Caco-2 (cell line): ENCODE results near the gene CFAP157. TPM values are rescaled to one million over a fixed set of nuclear protein-coding genes. Genes with fewer than 3 reads are reported as not detected.
A peak's percentile ranks its signal among the peaks of the same experiment; 100 is the strongest.

ENCODE experiments used
- BruUV-seq: library from RNA; stranded (reverse); fragments of 400-500 nt; replicated peaks from 2 replicates; lab custom pipeline; 2021; lab: Mats Ljungman, UMichigan
- CTCF ChIA-PET: fragments of 300-600 bp; sonication (Branson Sonifier 250); formaldehyde crosslinking; loops from one replicate; lab custom pipeline; 2022; ENCODE audit warnings: antibody characterized with exemption; lab: Charles Lee
- POLR2A ChIA-PET: fragments of 300-600 bp; sonication (Branson Sonifier 250); formaldehyde crosslinking; loops from one replicate; lab custom pipeline; 2022; ENCODE audit warnings: antibody characterized with exemption; lab: Charles Lee
- DNase-seq, 2 experiments: peaks; one replicate each; pipeline versions ENCODE4 v3.0.0 to v3.0.0-alpha.2; 2020 to 2022
- H3K27me3 ChIP-seq: replicated peaks from 2 replicates; pipeline ENCODE4 v1.6.0; 2011; ENCODE audit warnings: low read length; ENCODE audit not compliant: control insufficient read depth, insufficient read depth
- H3K36me3 ChIP-seq: 2 replicates; pipeline ENCODE4 v1.5.1; 2011; ENCODE audit warnings: low read length; ENCODE audit not compliant: control insufficient read depth, insufficient read depth
- H3K4me1 ChIP-seq: fragments of 250-450 bp; sonication (Bioruptor Pico); 2 replicates; pipeline ENCODE4 v1.5.1; 2020; ENCODE audit warnings: mild to moderate bottlenecking
- H3K4me3 ChIP-seq: 2 replicates; pipeline ENCODE4 v1.5.1; 2011; ENCODE audit warnings: low read depth, mild to moderate bottlenecking, control low read depth, low read length
- H3K9me3 ChIP-seq: fragments of 250-450 bp; sonication (Bioruptor Pico); 2 replicates; pipeline ENCODE4 v1.5.1; 2020; ENCODE audit warnings: mild to moderate bottlenecking, moderate library complexity
- H3K27ac Mint-ChIP-seq: one replicate; pipeline ENCODE4 v1.8.0; 2022; ENCODE audit warnings: mixed read lengths; ENCODE audit not compliant: unreplicated experiment
- H3K27me3 Mint-ChIP-seq: one replicate; pipeline ENCODE4 v1.8.0; 2022; ENCODE audit warnings: mixed read lengths; ENCODE audit not compliant: insufficient read depth, unreplicated experiment
- H3K36me3 Mint-ChIP-seq: one replicate; pipeline ENCODE4 v1.8.0; 2022; ENCODE audit warnings: mild to moderate bottlenecking, mixed read lengths; ENCODE audit not compliant: insufficient read depth, unreplicated experiment
- H3K4me1 Mint-ChIP-seq: one replicate; pipeline ENCODE4 v1.8.0; 2022; ENCODE audit warnings: low read depth, mixed read lengths; ENCODE audit not compliant: unreplicated experiment
- H3K4me3 Mint-ChIP-seq: one replicate; pipeline ENCODE4 v1.8.0; 2022; ENCODE audit warnings: mild to moderate bottlenecking, moderate library complexity, mixed read lengths; ENCODE audit not compliant: unreplicated experiment
- H3K9me3 Mint-ChIP-seq: one replicate; pipeline ENCODE4 v1.8.0; 2022; ENCODE audit warnings: mixed read lengths; ENCODE audit not compliant: unreplicated experiment
- intact Hi-C: fragments of 100-400 bp; cut with micrococcal nuclease; formaldehyde crosslinking; loops from one replicate; pipeline ENCODE4 v1.10.0; 2022; ENCODE audit not compliant: unreplicated experiment
- total RNA-seq: library from RNA; stranded (reverse); gene quantifications from 2 replicates; pipeline ENCODE4 v1.2.3, GENCODE V29; 2022
- TF ChIP-seq, protein P1 (sequence below), 2 experiments: fragments of 200-600 bp in 1 of 2; IDR thresholded peaks; 1 replicate in 1 of 2; 2 replicates in 1 of 2; pipeline versions ENCODE4 v1.5.1 to v1.8.0; 2011 to 2022; ENCODE audit warnings: antibody characterized with exemption in 1 of 2, control low read depth in 1 of 2, inconsistent platforms in 1 of 2, low read depth in 1 of 2, low read length in 1 of 2, mild to moderate bottlenecking in 1 of 2, moderate library complexity in 1 of 2; ENCODE audit not compliant: insufficient read depth in 1 of 2, severe bottlenecking in 1 of 2, unreplicated experiment in 1 of 2

CFAP157 gene
- total RNA-seq, 1 experiment from 2014 or later: not detected

GRCh38 chr9:127734247-127734746, 27.5 kb downstream of the CFAP157 start:
- intact Hi-C loops: loop anchor here (1.0 to 2.0 kb wide), 2 partner anchors 144 to 229 kb away; no protein-coding TSS in a partner anchor
- H3K4me1 ChIP-seq: no peaks in the 10 kb centered on the region
- TF ChIP-seq, protein P1, sequence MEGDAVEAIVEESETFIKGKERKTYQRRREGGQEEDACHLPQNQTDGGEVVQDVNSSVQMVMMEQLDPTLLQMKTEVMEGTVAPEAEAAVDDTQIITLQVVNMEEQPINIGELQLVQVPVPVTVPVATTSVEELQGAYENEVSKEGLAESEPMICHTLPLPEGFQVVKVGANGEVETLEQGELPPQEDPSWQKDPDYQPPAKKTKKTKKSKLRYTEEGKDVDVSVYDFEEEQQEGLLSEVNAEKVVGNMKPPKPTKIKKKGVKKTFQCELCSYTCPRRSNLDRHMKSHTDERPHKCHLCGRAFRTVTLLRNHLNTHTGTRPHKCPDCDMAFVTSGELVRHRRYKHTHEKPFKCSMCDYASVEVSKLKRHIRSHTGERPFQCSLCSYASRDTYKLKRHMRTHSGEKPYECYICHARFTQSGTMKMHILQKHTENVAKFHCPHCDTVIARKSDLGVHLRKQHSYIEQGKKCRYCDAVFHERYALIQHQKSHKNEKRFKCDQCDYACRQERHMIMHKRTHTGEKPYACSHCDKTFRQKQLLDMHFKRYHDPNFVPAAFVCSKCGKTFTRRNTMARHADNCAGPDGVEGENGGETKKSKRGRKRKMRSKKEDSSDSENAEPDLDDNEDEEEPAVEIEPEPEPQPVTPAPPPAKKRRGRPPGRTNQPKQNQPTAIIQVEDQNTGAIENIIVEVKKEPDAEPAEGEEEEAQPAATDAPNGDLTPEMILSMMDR (IDR thresholded peaks at IDR 0.05; ENCODE audit: insufficient read depth in 1 of 2, low read depth in 1 of 2, low read length in 1 of 2, severe bottlenecking in 1 of 2, unreplicated experiment in 1 of 2): no peak
- no TSS peak for BruUV-seq
- no peaks in the 10 kb centered on the region for H3K9me3 ChIP-seq
- Mint-ChIP-seq H3K4me3 (peak overlapping the region; percentile 68), H3K27ac (no peak overlapping the region), H3K36me3 (peaks cover 7% of the 10 kb centered on the region), H3K27me3 (peaks cover 10% of the 10 kb centered on the region), H3K9me3 (no peaks in the 10 kb centered on the region), H3K4me1 (no peaks in the 10 kb centered on the region)
- H3K36me3 ChIP-seq: no peaks in the 10 kb centered on the region
- POLR2A ChIA-PET: interaction anchor here (0.6 to 1.5 kb wide), 7 partner anchors 37 to 189 kb away, joined by 3 to 13 read pairs (median 6); partner anchors contain the start of genes CDK9 and ST6GALNAC4
- peak overlapping the region; percentile 69 for H3K4me3 ChIP-seq
- H3K27me3 ChIP-seq: no peaks in the 10 kb centered on the region; the same call in 1 of the 2 replicates
- CTCF ChIA-PET: interaction anchor here (0.6 to 2.1 kb wide), 31 partner anchors 10 to 245 kb away, joined by 3 to 37 read pairs (median 7); partner anchors contain the start of genes CDK9, FPGS, PTRH1 and ST6GALNAC4
- DNase-seq: no peak

DNA sequence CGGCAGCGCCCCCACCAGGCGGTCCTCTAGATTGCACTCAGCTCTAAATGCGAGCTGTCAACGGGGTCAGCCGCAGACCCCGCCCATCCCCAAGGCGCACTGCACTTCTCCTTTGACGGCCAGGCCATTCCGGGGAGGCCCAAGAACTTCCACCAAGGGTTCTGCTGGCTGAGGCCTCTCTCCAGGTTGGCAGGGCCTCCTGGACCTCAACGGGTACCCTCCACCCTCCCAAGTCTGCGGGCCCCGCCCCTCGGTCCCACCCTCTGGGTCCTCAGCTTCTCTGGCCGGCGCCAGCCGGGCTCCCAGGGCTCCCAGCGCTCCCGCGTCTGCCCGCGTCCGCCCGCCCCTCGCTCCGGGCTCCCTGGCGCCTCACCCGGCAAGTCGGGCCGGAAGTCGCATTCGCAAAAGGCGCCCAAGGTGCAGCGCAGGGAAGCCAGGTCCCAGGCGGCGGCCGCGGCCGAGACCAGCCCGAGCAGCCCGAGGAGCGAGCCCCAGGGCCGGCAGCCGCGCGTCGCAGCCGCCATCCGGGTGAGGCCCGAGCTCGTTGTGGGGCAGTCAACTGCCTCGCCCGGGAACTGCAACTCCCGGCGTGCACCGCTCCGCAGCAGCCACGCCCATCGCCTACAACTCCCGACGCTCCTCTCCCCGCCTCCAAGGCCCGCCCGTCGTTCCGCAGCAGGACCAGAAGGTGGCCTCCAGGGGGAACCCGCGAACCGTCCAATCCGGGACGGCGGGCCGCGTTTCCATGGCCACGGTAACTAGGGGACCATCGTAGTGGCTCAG, 28.1 kb downstream of the CFAP157 start, which contains the start of gene TOR2A:
Gene TOR2A (minus strand): TSS at position 548 of the 783 bp plus-strand sequence. CDS start 24 bp downstream, at position 524.
- Histone ChIP-seq H3K4me1 (no peaks in the 10 kb centered on the region), H3K4me3 (peak within 1 kb of the TSS; percentile 69), H3K27me3 (no peaks in the 10 kb centered on the region; the same call in 1 of the 2 replicates), H3K9me3 (no peaks in the 10 kb centered on the region), H3K36me3 (no peaks in the 10 kb centered on the region)
- intact Hi-C loops: loop anchor here (1.0 to 5.0 kb wide), 5 partner anchors 50 to 230 kb away; partner anchors contain the start of gene ST6GALNAC4
- no peaks in the 10 kb centered on the region for H3K4me1 Mint-ChIP-seq
- peaks cover 7% of the 10 kb centered on the region for H3K36me3 Mint-ChIP-seq
- TF ChIP-seq, protein P1 (IDR thresholded peaks at IDR 0.05; ENCODE audit: insufficient read depth in 1 of 2, low read depth in 1 of 2, low read length in 1 of 2, severe bottlenecking in 1 of 2, unreplicated experiment in 1 of 2): peak; percentile 92
- ChIA-PET CTCF (interaction anchor here (0.5 to 2.1 kb wide), 48 partner anchors 10 to 510 kb away, joined by 3 to 37 read pairs (median 4); partner anchors contain the start of genes CDK9, FPGS, PTRH1 and ST6GALNAC4), POLR2A (interaction anchor here (0.6 to 1.5 kb wide), 8 partner anchors 36 to 188 kb away, joined by 3 to 13 read pairs (median 5); partner anchors contain the start of genes CDK9 and ST6GALNAC4)
- H3K27ac Mint-ChIP-seq: no peak within 1 kb of the TSS
- H3K27me3 Mint-ChIP-seq: peaks cover 10% of the 10 kb centered on the region
- peak within 1 kb of the TSS; percentile 68 for H3K4me3 Mint-ChIP-seq
- BruUV-seq: no TSS peak
- no peaks in the 10 kb centered on the region for H3K9me3 Mint-ChIP-seq
- peak; percentile 96 to 98 for DNase-seq
